ENCODE results near the gene PHETA1. TPM values are rescaled to one million over a fixed set of nuclear protein-coding genes. Genes with fewer than 3 reads are reported as not detected.

PHETA1 gene
- total RNA-seq, 1 experiment from 2014 or later, result 12.4 TPM

- TF ChIP-seq, protein P1, sequence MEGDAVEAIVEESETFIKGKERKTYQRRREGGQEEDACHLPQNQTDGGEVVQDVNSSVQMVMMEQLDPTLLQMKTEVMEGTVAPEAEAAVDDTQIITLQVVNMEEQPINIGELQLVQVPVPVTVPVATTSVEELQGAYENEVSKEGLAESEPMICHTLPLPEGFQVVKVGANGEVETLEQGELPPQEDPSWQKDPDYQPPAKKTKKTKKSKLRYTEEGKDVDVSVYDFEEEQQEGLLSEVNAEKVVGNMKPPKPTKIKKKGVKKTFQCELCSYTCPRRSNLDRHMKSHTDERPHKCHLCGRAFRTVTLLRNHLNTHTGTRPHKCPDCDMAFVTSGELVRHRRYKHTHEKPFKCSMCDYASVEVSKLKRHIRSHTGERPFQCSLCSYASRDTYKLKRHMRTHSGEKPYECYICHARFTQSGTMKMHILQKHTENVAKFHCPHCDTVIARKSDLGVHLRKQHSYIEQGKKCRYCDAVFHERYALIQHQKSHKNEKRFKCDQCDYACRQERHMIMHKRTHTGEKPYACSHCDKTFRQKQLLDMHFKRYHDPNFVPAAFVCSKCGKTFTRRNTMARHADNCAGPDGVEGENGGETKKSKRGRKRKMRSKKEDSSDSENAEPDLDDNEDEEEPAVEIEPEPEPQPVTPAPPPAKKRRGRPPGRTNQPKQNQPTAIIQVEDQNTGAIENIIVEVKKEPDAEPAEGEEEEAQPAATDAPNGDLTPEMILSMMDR (IDR thresholded peaks at IDR 0.05), result peak; percentile 35; the same call in 1 of the 2 replicates
- TF ChIP-seq, protein P2, sequence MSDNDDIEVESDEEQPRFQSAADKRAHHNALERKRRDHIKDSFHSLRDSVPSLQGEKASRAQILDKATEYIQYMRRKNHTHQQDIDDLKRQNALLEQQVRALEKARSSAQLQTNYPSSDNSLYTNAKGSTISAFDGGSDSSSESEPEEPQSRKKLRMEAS (CRISPR knock-in tag; IDR thresholded peaks at IDR 0.05), result peak; percentile 86
- TF ChIP-seq ZNF416 (CRISPR knock-in tag; IDR thresholded peaks at IDR 0.05) (0 out of 2 replicates have a peak, but pooled peaks have one; percentile 29), NFYB (CRISPR knock-in tag; conservative IDR thresholded peaks at IDR 0.05; ENCODE audit: low read depth) (no peak), SP1 (CRISPR knock-in tag; conservative IDR thresholded peaks at IDR 0.05) (peak; percentile 89), RELA (CRISPR knock-in tag; IDR thresholded peaks at IDR 0.05; ENCODE audit: borderline replicate concordance) (no peak)
Observed at GRCh38 chr12:111405149-111405858, 36.4 kb upstream of the PHETA1 start (continued).

DNA sequence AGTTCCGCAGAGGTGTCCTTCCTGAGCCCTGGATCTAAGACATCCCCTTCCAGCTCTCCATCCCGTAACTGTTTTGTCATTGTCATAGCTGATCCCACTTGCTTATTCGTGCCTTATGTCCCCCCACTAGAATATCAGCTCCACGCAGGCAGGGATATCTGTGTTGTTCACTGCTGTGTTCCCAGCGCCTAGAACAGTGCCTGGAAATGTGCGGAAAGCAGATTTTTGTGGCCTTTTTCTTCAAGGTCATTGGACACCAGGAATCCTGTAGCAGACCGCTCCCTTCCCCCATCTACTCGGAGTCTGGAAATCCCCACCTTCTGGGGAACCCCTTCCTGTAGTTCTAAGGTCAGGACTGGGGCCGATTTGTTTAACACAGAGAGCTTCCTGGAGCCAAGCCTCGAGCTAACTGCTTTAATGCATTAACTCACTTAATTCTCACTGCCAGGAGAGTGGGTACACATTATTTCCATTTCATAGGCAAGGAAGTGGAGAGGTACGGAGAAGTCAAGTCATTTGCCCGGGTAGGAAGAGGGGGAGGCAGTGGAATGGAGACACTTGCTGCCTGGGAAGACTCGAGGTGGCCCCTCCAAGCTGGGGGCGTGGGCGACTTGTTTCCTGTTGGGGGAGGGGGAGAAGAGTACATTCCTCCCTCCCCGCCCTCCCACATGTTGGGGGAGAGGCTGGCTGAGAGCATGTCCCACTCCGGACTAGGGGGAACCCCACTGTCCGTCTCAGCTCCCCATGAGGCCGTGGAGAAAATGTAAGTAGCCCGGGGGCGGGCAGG is 35.7 kb upstream of the PHETA1 start:
- H3K27me3 Mint-ChIP-seq (ENCODE audit: low read depth), result 0 out of 2 replicates have a peak, but pooled peaks cover 2% of the 10 kb centered on the region
- ChIA-PET POLR2A (interaction anchor here (0.5 to 1.8 kb wide), 6 partner anchors 7 to 362 kb away, joined by 3 to 5 read pairs (median 3); partner anchors contain the start of gene ALDH2), CTCF (interaction anchor here (1.0 to 3.4 kb wide), 5 partner anchors 8 to 46 kb away, joined by 4 to 82 read pairs (median 25); no protein-coding TSS in a partner anchor)
- H3K27ac Mint-ChIP-seq, result peak overlapping the region; percentile 98
- DNase-seq (ENCODE audit: low spot score), result peak; percentile 72
- no peaks in the 10 kb centered on the region for H3K36me3 Mint-ChIP-seq
- H3K4me3 Mint-ChIP-seq, result peak overlapping the region; percentile 78
- peaks cover 43% of the 10 kb centered on the region for H3K4me1 Mint-ChIP-seq
- H3K9me3 Mint-ChIP-seq, result no peaks in the 10 kb centered on the region
- peak; percentile 10 for ATAC-seq
- no peak for TF ChIP-seq JUN (CRISPR knock-in tag; IDR thresholded peaks at IDR 0.05)
- TF ChIP-seq TP53 (CRISPR knock-in tag; IDR thresholded peaks at IDR 0.05), result no peak
- TF ChIP-seq, protein P3, sequence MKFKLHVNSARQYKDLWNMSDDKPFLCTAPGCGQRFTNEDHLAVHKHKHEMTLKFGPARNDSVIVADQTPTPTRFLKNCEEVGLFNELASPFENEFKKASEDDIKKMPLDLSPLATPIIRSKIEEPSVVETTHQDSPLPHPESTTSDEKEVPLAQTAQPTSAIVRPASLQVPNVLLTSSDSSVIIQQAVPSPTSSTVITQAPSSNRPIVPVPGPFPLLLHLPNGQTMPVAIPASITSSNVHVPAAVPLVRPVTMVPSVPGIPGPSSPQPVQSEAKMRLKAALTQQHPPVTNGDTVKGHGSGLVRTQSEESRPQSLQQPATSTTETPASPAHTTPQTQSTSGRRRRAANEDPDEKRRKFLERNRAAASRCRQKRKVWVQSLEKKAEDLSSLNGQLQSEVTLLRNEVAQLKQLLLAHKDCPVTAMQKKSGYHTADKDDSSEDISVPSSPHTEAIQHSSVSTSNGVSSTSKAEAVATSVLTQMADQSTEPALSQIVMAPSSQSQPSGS (CRISPR knock-in tag; IDR thresholded peaks at IDR 0.05; ENCODE audit: borderline replicate concordance, low read depth), result no peak
- no peak; the same call in 1 of the 2 replicates for TF ChIP-seq ETV6 (CRISPR knock-in tag; IDR thresholded peaks at IDR 0.05)
- no peak for TF ChIP-seq AR (CRISPR knock-in tag; IDR thresholded peaks at IDR 0.05)
- no peak for TF ChIP-seq ZNF532 (CRISPR knock-in tag; IDR thresholded peaks at IDR 0.05; ENCODE audit: borderline replicate concordance)
- TF ChIP-seq KAT7 (CRISPR knock-in tag; IDR thresholded peaks at IDR 0.05; ENCODE audit: borderline replicate concordance), result 0 out of 2 replicates have a peak, but pooled peaks have one; percentile 38
- TF ChIP-seq MLX (CRISPR knock-in tag; IDR thresholded peaks at IDR 0.05), result no peak
- no peak for TF ChIP-seq ZBTB21 (CRISPR knock-in tag; IDR thresholded peaks at IDR 0.05; ENCODE audit: borderline replicate concordance)
- 0 out of 2 replicates have a peak, but pooled peaks have one; percentile 37 for TF ChIP-seq ESRRA (CRISPR knock-in tag; IDR thresholded peaks at IDR 0.05; ENCODE audit: borderline replicate concordance)
- TF ChIP-seq CBFB (CRISPR knock-in tag; IDR thresholded peaks at IDR 0.05; ENCODE audit: low read depth), result no peak
- 0 out of 2 replicates have a peak, but pooled peaks have one; percentile 8 for TF ChIP-seq GABPB1 (CRISPR knock-in tag; IDR thresholded peaks at IDR 0.05)
- TF ChIP-seq, protein P4, sequence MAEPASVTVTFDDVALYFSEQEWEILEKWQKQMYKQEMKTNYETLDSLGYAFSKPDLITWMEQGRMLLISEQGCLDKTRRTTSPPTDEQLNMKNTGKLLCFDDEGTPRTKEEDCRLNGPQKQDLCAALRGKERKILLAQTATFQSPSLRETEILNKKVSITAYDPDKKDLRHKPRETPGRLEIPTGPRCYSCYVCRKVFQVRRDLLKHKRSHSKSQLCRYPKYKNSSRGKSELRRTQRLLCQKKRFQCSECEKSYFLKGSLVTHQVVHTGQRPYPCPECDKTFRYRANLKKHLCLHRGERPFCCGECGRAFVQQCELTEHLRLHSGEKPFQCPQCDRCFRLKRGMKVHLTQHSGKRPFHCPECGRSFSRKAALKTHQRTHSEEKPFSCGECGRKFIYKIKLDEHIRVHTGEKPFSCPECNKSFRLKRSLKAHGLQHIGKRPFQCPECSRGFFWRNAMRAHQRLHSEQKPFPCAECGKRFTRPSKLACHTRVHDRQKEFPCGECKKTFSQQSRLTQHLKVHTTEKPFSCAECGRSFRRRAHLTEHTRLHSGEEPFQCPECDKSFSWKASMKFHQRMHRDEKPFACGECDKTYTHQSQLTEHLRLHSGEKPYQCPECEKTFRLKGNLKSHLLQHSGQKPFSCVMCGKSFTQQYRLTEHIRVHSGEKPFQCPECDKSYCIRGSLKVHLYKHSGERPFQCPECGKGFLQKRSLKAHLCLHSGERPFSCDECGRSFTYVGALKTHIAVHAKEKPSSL (CRISPR knock-in tag; conservative IDR thresholded peaks at IDR 0.05), result no peak
- no peak for TF ChIP-seq NFATC4 (CRISPR knock-in tag; IDR thresholded peaks at IDR 0.05)

Measured in WTC11 (cell line).